Measurements from ENCODE around the gene ZNF710. TPM values are rescaled to one million over a fixed set of nuclear protein-coding genes. Genes with fewer than 3 reads are reported as not detected.

ZNF710 gene
- polyA plus RNA-seq, 1 donor from 2014 or later: 10.2 TPM

- Histone ChIP-seq H2AFZ (ENCODE audit: low read depth, low read length) (peak overlapping the region; percentile 40), H3K27ac (ENCODE audit: low read length) (peak overlapping the region; percentile 46), H3K36me3 (ENCODE audit: insufficient read depth, low read length) (no peaks in the 10 kb centered on the region), H3K4me3 (ENCODE audit: low read length) (peak overlapping the region; percentile 71), H3K4me2 (ENCODE audit: low read length) (peak overlapping the region; percentile 40), H3F3A (ENCODE audit: insufficient read depth, low read length, poor library complexity, severe bottlenecking) (no peaks in the 10 kb centered on the region), H3K79me2 (replicated peaks; ENCODE audit: insufficient read depth, low read length) (peaks cover 28% of the 10 kb centered on the region), H3K9me2 (ENCODE audit: insufficient read depth, low read length) (no peaks in the 10 kb centered on the region), H4K20me1 (ENCODE audit: insufficient read depth) (no peaks in the 10 kb centered on the region), H3K9ac (ENCODE audit: low read length) (peak overlapping the region; percentile 74), H3K9me3 (ENCODE audit: low read length) (no peaks in the 10 kb centered on the region), H3K27me3 (ENCODE audit: insufficient read depth, low read depth, low read length) (no peaks in the 10 kb centered on the region)
- TF ChIP-seq MXI1 (conservative IDR thresholded peaks at IDR 0.05; ENCODE audit: poor library complexity, severe bottlenecking) (peak; percentile 5), EP300 (conservative IDR thresholded peaks at IDR 0.05; ENCODE audit: poor library complexity, severe bottlenecking) (no peak)
These were observed 730 bp upstream of the ZNF710 start for GRCh38 chr15:90000186-90001001.

- H2AFZ ChIP-seq (ENCODE audit: low read depth, low read length): no peak overlapping the region
- H3K27me3 ChIP-seq (ENCODE audit: insufficient read depth, low read depth, low read length): no peaks in the 10 kb centered on the region
- no peaks in the 10 kb centered on the region for H3K9me3 ChIP-seq (ENCODE audit: low read length)
- peak overlapping the region; percentile 57 for H3K9ac ChIP-seq (ENCODE audit: low read length)
- no peaks in the 10 kb centered on the region for H4K20me1 ChIP-seq (ENCODE audit: insufficient read depth)
- H3K4me3 ChIP-seq (ENCODE audit: low read length): peak overlapping the region; percentile 76
- H3K36me3 ChIP-seq (ENCODE audit: insufficient read depth, low read length): no peaks in the 10 kb centered on the region
- no peaks in the 10 kb centered on the region for H3K9me2 ChIP-seq (ENCODE audit: insufficient read depth, low read length)
- no peaks in the 10 kb centered on the region for H3F3A ChIP-seq (ENCODE audit: insufficient read depth, low read length, poor library complexity, severe bottlenecking)
- peak; percentile 80 for TF ChIP-seq MXI1 (conservative IDR thresholded peaks at IDR 0.05; ENCODE audit: poor library complexity, severe bottlenecking)
- no peak for TF ChIP-seq TAF1 (IDR thresholded peaks at IDR 0.05; ENCODE audit: low read depth)
- H3K27ac ChIP-seq (ENCODE audit: low read length): no peak overlapping the region
- H3K4me2 ChIP-seq (ENCODE audit: low read length): no peak overlapping the region
- peaks cover 35% of the 10 kb centered on the region for H3K79me2 ChIP-seq (replicated peaks; ENCODE audit: insufficient read depth, low read length)
These were observed 731 bp downstream of the ZNF710 start for GRCh38 chr15:90001683-90002427.

- Histone ChIP-seq H3K27ac (ENCODE audit: low read length) (no peak overlapping the region), H2AFZ (ENCODE audit: low read depth, low read length) (no peak overlapping the region)
These were observed 1.3 kb downstream of the ZNF710 start for GRCh38 chr15:90002428-90002844.

GRCh38 chr15:90003736-90004135 is 2.6 kb downstream of the ZNF710 start:
- no peak for TF ChIP-seq MXI1 (conservative IDR thresholded peaks at IDR 0.05; ENCODE audit: poor library complexity, severe bottlenecking)
- TF ChIP-seq SMC3 (conservative IDR thresholded peaks at IDR 0.05; ENCODE audit: poor library complexity): no peak
- no peak for TF ChIP-seq CTCF (IDR thresholded peaks at IDR 0.05; ENCODE audit: poor library complexity, severe bottlenecking)
- TF ChIP-seq RAD21 (conservative IDR thresholded peaks at IDR 0.05): no peak
- TF ChIP-seq EZH2 (IDR thresholded peaks at IDR 0.05; ENCODE audit: borderline replicate concordance, insufficient read depth, low read length, poor library complexity, severe bottlenecking): no peak
- TF ChIP-seq TAF1 (IDR thresholded peaks at IDR 0.05; ENCODE audit: low read depth): no peak
- TF ChIP-seq REST (IDR thresholded peaks at IDR 0.05; ENCODE audit: borderline replicate concordance): no peak
- no peak for TF ChIP-seq POLR2AphosphoS5 (IDR thresholded peaks at IDR 0.05)
- TF ChIP-seq EP300 (conservative IDR thresholded peaks at IDR 0.05; ENCODE audit: poor library complexity, severe bottlenecking): no peak
- Histone ChIP-seq H3K79me2 (replicated peaks; ENCODE audit: insufficient read depth, low read length) (peaks cover 50% of the 10 kb centered on the region), H3K9me3 (ENCODE audit: low read length) (no peaks in the 10 kb centered on the region), H3K4me3 (ENCODE audit: low read length) (no peak overlapping the region), H3K36me3 (ENCODE audit: insufficient read depth, low read length) (no peaks in the 10 kb centered on the region), H4K20me1 (ENCODE audit: insufficient read depth) (no peaks in the 10 kb centered on the region), H2AFZ (ENCODE audit: low read depth, low read length) (no peak overlapping the region), H3K9me2 (ENCODE audit: insufficient read depth, low read length) (no peaks in the 10 kb centered on the region), H3K27me3 (ENCODE audit: insufficient read depth, low read depth, low read length) (no peaks in the 10 kb centered on the region), H3K27ac (ENCODE audit: low read length) (no peak overlapping the region), H3F3A (ENCODE audit: insufficient read depth, low read length, poor library complexity, severe bottlenecking) (no peaks in the 10 kb centered on the region), H3K4me2 (ENCODE audit: low read length) (no peak overlapping the region), H3K9ac (ENCODE audit: low read length) (no peak overlapping the region)

More at GRCh38 chr15:90002428-90002844, 1.3 kb downstream of the ZNF710 start:
- H3K9me3 ChIP-seq (ENCODE audit: low read length): no peaks in the 10 kb centered on the region
- H3F3A ChIP-seq (ENCODE audit: insufficient read depth, low read length, poor library complexity, severe bottlenecking): no peaks in the 10 kb centered on the region
- TF ChIP-seq MXI1 (conservative IDR thresholded peaks at IDR 0.05; ENCODE audit: poor library complexity, severe bottlenecking): no peak
- peak overlapping the region; percentile 45 for H3K9ac ChIP-seq (ENCODE audit: low read length)
- H3K79me2 ChIP-seq (replicated peaks; ENCODE audit: insufficient read depth, low read length): peaks cover 40% of the 10 kb centered on the region
- no peaks in the 10 kb centered on the region for H3K36me3 ChIP-seq (ENCODE audit: insufficient read depth, low read length)
- no peaks in the 10 kb centered on the region for H3K27me3 ChIP-seq (ENCODE audit: insufficient read depth, low read depth, low read length)
- peak overlapping the region; percentile 76 for H3K4me3 ChIP-seq (ENCODE audit: low read length)
- H3K4me2 ChIP-seq (ENCODE audit: low read length): peak overlapping the region; percentile 59
- no peaks in the 10 kb centered on the region for H4K20me1 ChIP-seq (ENCODE audit: insufficient read depth)
- H3K9me2 ChIP-seq (ENCODE audit: insufficient read depth, low read length): no peaks in the 10 kb centered on the region

All from neural cell (in vitro differentiated cells).